SIG-M5 (cell line): ENCODE measurements around the gene RALGAPA2.
A peak's percentile ranks its signal among the peaks of the same experiment; 100 is the strongest.

Source experiments
- DNase-seq: peaks from one replicate; lab custom pipeline; 2025; lab: John Stamatoyannopoulos, UW

Gene RALGAPA2

DNA sequence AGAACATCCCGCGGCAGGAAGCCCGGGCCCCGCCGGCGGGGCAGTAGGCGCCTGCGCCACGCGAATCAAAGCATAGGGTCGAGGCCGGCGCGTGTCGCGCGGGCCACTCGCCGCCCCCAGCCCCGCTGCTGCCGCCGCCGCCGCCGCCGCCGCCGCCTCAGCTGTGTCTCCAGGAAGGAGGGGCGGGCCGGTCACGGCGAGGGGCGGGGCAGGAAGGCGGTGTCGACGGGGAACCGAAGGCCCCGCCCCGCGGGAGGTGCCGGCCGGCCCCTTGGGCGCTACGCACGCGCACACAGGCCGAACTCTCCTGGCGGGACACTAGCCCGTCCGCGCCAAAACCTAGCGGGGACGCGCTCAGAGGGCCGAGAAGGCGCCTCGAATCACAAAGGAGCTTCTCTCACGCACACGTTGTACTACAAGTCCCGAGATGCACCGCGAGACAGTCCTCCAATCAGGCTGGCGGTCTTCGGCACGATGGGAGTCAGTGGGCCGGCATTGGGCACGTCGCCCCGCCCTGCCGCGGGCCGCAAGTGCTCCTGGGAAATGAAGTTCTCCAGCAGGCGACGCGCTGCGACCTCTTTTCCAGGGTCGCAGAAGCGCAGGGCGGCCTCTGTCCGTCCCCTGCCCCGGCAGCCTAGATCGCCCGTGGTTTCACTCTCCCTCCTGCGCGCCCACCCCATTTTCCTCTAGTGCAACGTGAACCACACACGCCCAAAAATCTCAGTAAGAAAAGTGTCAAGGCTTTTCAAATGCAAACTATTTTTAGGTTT, at the start of gene RALGAPA2:
Gene RALGAPA2 (minus strand): TSS at position 171 of the 770 bp plus-strand sequence. CDS start 164 bp downstream, at position 7.
- DNase-seq = peak; percentile 90

DNA sequence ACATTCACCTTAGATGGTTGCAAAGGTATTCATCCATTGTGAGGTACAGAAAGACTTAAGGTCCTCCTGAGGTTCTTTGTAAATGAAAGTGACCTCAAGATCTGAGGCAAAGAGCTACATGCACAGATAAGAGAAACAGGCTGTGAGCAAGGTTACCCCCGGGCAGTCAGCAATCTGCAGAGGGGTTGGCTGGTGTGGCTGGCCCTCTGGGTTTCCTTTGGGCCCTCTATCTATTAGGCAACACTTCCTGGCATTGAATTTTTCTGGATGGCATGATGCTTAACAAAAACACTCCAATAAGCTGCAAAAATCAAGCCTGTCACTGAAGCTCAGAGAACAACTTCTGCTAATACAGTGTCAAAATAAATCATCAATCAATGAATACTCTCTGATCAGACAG, 48.9 kb upstream of the RALGAPA2 start:
- no peak for DNase-seq

DNA sequence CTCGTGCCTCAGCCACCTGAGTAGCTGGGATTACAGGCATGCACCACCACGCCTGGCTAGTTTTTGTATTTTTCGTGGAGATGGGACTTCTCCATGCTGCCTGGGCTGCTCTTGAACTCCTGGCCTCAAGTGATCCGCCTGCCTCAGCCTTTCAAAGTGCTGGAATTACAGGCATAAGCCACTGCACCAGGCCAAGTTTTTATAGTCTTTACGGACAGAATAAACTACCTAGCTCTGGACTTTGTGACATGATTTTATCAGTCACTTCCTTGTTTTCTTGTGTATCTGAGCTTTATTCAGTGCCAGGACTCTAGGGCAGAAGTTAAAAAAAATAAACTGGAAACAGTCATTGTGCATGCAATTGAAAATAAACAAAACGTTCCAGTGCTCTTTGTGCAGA, 46.7 kb upstream of the RALGAPA2 start:
- no peak for DNase-seq

DNA sequence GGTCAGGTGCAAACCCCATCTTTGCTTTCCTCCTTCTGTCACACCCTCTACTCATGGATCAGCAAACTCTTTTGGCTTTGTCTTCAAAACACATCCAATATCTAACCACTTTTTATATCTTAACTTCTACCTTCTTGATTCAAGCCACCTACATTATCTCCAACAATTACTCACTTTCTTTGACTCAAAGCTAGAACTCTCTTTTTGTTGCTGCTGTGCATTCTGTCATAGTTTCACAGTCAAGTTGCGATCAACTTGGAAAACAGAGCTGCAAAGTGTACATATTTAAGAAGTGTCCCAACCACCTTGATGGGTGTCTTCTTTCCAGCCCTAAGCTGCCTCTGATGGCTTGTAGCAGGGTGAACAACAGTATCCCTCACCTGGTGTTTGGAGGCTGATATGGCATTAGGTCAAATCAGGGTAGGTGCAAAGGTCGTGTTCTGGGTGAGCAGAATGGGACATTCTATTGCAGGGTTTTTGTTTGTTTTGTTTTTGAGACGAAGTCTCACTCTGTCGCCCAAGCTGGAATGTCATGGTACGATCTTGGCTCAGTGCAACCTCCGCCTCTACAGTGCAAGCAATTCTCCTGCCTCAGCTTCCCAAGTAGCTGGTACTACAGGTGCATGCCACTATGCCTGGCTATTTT, 43.4 kb upstream of the RALGAPA2 start:
- no peak for DNase-seq

DNA sequence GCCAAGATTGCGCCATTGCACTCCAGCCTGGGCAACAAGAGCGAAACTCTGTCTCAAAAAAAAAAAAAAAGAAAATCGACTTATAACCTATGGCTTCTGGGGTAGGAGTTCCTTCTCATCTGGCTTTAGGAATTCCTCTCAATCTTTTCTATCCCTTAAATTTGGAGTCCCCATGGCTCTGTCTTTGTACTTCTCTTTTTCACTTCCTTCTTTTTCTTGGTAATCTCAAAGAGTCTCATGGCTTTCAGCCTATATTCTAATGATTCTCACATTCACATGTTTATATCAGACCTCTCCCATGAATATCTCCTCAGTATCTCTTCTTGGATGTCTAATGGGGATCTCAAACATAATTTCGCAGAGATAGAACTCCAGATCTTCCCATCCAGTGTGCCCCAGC, 42.8 kb upstream of the RALGAPA2 start:
- peak; percentile 20 for DNase-seq

DNA sequence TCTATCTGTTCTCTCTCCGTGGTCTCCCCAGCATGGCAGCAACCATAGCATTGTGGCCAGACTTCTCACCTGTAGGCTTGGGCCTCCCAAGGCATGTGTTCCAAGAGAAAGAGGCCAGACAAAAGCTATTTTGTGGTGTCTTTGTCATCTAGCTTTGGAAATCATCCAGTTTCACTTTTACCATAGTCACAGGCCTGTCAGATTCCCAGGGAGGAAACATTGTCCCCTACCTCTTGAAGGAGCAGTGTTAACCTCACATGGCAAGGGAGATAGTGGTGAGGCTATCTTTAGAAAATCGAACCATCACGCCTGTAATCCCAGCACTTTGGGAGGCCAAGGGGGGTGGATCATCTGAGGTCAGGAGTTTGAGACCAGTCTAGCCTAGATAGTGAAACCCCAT, 42.3 kb upstream of the RALGAPA2 start:
- DNase-seq = no peak

DNA sequence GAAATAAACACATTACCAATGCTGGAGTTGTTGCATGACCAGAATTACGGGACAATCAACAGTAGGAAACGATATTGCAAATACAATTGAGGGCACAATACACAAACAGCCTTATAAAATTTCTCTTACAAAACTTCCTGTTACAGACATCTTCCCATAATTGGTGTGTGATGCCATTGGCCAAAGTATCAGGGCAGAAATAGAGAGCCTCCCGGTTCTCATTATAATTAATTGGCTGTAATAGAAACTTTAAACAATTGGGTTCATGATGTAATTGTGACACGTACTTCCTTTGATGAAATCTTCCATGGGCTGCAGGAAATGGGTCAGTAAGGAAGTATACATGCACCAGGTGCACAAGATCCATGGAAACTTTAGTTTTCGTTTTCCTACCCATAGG, 40.3 kb upstream of the RALGAPA2 start:
- DNase-seq = no peak

DNA sequence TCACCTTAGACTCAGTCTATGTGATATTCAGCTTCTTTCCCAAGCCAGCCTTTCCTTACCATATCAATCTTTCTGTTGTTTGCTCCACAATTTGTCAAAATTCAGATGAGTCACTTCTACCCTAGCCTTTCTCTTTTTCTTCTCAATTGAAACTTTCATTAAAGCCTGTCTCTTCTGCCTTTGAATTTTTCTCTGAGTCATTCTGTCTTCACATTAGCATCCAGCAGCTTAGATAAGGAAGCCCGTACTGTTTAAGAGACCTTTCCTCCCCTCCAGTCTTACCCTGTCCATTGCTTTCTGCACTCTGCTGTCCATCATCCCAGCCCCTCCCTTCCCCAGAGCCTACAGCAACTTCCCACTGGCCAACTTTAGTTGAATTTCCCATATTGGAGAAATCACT, 34.9 kb upstream of the RALGAPA2 start:
- DNase-seq = no peak

DNA sequence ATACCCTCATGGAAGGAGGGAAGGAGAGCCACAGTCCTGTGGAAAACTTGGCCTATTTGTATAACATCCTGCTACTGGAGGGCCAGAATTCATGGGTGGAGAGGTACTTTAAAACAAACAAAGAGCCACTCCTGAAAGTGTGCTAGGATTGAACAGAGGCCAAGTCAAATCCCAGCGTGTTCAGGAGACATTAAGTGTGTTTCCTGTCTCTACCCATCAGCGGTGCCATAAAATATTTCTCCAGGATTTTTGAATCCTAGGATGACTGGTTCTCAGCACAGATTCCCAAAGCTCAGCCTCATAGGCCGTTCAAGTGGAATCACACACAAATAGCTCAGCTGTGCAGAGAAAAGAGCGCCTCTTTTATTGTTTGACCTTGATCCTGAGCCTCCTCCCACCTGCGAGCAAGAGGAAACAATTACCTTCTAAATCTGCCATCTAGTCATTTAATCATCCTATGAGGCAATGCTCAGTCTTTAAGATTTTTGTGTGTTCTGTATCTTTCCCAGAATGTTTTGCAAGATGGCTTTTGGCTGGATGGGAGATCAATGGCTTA, 31.8 kb upstream of the RALGAPA2 start:
- DNase-seq = no peak

DNA sequence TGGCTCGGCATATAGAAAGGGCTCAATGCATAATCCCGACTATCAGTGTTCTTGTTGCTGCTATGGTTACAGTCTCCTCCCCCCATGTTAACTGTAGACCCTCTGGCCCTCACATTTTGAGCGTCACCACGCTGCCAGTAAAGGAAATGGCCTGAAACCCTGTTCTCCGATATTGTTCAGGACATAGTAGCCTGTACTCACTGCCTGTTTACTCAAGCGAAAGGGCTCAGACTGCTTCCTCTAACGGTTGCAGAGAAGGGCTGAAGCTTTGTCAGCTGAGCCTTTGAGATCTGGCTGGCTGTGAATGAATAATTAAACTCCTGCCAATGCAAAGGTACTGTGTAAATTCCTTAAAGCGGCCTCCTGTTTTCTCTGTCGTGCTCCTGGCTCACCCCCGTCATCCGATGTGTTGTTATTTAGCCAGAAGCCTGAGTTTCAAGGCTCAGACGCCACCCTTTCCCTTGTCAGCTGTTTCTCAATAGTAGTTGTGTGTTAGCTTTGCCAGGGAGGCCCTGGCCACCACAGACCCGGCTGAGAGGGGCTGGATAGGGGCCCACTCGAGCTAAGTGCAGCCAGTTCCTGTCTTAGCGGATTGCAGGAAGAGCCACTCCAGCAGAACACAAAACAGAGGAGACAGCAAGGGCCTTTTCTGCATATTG, 31.2 kb upstream of the RALGAPA2 start:
- peak; percentile 62 for DNase-seq

DNA sequence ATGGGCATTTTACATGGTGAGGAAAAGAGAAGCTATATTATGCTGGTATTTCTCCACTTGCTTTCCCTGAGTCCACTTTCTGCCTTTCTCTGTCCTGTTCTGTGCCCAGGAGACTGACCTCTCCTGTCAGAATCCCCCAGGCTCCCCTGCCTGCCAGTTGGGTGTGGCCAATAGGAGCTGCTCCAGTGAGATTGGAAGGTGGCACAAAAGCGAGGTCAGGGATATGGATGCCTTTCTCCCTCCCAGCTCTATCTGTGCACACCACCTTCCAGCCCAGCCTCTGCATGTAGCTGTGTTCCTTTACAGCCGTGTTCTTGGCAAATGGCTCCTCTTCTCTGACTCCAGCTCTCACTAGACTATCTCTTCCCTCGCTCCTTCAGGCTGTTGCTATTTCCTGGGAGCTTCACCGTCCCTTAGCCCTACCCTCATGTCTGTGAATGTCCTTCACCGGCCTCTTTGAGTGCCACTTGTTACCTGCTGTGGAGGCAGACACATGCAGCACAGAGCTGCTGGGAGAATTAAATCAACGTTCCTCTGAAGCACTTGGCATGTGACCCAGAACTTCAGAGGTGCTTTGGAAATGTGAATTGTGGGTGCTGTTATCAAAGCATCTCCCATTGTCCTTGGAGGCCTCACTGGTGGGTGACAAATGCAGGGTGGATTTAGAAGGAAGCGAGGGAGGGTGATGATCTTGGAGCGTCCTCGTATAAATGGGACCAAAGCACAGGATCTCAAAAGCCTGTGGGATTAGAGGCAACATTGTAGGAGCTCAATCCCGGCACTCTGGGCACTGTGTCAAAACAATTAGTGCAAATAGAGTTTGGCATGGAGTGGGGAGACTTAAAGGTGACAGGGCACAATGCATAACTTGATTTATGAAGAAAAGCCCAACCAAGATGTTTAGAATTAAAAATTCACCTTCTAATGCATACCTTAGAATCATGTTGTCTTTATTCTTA, 28.9 kb upstream of the RALGAPA2 start:
- no peak for DNase-seq

DNA sequence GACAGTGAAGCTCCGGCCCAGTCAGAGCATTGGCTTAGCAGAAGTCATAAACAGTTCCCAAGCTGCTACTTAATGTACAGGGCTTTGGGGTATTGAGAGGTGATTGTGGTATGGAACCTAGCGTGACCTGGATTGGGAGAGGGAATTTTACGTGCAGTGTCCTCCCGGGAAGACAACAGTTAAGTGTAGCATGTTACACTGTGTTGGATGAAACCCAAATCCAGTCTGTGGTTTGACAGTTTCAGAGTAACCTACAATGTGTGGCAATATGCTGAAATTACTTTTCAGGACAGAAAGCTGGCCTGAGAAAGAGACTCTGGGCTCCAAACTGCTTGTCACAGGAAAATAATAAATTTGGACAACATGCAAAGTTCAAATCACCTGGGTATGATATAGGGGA, 28.1 kb upstream of the RALGAPA2 start:
- no peak for DNase-seq

DNA sequence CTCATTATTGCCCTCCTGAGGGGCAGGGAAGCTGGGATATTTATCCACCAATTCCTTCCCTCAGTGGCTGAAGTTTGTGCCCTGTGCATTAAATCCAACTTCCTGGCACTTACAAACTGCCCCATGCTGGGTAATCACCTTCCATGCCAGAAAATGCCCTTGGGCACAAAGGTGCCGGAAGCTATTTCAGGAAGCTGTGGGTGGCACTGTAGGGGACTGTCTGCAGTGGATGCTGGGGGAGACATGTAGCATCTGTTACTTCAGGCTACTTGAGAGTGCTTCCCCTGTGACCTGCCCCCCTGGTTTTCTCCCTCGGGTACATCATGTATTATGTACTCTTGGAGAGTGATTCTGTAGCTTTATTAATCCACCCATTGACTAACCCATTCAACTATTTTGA, 24.7 kb upstream of the RALGAPA2 start:
- DNase-seq = no peak

DNA sequence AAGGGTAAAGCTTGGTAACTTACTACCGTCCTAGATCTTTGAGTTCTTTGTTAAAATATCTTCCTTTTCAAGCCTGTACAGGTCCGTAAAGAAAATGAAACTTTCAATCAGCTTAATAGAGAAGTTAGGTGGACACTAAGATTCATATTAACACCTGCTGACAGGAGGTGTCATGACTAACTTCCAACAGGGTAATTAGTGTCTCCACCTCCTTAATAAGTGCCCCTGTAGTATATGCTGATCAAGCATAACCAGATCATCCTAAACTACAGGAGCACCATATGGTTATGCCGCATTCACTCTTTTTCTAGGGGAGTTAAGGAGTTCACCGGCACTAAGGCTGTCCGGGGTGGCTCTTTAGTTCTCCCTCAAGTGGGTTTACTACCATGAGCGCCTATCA, 23.9 kb upstream of the RALGAPA2 start:
- no peak for DNase-seq

DNA sequence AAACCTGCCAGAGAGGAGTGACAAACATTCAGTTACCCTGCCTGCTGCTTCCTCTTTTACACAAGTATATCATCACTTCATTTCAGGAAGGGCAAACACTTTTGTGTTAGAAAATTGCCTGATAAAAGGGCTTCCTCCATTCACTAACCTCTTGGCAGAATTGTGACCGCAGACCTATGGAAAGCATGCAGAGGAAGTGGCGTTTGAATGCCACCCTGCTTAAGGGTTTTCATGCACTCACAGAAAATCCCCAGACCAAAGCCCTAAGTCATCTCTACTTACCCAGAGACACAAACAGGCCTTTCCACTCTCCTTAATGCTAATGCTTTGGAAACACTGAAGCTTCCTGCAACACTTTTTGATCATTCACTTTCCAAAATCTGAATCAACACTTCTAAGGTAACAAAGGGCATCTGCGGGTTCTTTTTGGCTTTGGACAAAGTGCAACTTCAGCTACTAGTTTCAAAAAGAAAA, 22.1 kb upstream of the RALGAPA2 start:
- peak; percentile 84 for DNase-seq

DNA sequence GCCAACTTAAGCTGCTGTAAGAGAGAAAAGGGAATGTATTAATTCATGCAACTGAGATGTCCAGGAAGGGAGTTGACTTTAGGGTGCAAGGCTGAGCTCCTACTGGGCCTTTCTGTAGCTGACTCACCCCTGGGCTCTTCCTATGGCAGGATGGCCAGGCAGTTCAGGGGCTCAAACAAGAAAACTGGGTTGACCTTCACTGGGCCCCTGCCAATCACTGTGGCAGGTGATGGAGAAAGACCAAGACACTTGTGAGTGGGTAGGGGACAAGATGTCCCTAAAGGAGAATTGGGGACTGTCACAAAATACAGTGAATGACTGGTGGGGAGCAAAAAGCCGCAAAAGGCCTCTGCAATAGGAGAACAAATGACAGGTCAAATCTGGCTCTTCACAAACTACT, 21.5 kb upstream of the RALGAPA2 start:
- DNase-seq = no peak

DNA sequence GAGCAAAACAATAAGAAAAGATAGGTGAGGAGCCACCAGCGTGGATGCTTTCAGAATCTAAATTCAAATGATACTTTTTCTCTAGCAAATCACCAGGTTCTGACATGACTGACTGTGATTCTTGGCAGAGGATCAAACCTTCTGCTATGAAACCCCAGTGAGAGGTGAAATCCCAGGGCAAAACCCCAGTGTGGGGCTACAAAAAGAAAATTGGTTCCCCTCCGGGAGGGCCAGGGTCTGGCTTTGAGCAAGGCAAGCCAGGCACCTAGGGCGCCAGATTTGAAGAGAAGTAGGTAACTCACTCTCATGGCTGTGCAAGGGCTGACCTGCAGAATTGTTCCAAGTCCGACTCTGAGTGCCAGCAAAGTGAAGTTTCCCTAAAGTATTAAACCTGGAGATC, 20.2 kb upstream of the RALGAPA2 start:
- DNase-seq = no peak

DNA sequence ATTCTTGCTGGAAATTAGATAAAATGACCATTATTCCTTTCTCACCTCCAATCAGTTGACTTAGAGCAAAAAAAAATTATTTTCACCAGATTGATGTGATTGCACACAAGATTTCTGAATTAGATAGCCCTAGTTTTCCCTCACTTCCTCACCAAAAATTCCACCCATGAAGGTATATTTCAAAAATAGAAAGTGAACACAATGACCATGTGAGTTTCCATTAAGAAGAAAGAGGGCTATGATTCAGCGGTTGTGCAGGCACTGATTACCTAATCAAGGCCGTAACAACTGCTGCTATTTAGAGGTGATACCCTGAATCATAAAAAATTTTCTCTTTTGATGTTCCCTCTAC, 19.5 kb upstream of the RALGAPA2 start:
- peak; percentile 37 for DNase-seq

DNA sequence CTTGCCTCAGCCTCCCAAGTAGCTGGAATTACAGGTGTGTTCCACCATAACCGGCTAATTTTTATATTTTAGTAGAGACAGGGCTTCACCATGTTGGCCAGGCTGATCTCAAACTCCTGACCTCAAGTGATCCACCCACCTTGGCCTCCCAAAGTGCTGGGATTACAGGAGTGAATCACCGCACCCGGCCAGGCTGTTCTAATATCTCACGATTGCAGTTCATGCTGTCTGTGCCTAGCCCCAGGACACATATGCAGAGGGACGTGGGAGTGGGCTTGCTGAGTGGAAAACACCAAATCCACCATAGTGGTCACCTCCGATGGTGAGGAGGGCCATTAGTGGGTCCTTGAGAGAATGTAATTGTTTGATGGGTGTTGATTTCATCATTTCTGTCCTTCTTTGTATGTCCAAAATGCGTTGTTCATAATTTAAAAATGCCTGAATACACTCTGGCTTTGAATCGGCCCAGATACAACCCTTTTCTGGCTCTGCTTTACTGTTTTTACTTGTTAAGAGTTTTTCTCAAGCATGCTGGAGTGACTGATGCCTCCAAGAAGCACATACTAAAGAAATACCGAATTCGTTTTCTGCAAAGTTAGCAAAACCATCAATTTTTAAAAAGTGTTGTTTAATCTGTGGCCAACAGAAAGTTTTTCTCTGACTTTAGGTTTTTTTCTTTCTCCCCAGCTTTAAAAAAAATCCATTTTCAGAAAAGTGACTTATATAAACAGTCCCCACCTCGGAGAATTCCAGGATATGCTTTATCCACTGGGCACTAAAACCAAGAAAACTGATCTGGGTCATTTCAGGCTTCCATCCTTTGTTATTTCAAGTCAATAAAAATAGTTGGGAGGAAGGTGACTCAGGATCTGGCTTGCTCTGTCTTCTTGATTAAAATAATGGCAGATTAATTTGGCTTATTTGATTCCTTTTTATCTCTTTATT, 18.8 kb upstream of the RALGAPA2 start:
- DNase-seq = no peak

DNA sequence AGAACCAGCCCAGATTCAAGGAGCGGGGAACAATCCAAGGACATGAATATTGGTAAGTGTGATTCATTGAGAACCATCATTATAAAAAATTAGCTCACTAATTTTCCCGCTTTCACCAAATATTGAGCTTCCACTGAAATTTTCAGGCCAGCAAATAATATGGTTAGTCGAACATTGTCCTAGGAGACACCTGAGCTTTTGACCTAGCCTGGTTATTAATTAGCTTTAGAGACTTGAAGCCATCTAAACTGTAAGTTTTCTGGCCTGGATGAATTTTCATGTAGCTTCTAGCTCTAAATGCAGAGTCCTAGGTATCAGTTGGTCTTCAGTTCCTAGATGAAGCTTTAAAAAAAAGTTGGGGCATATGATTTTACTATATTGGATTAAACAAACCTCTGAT, 17.1 kb upstream of the RALGAPA2 start:
- no peak for DNase-seq

DNA sequence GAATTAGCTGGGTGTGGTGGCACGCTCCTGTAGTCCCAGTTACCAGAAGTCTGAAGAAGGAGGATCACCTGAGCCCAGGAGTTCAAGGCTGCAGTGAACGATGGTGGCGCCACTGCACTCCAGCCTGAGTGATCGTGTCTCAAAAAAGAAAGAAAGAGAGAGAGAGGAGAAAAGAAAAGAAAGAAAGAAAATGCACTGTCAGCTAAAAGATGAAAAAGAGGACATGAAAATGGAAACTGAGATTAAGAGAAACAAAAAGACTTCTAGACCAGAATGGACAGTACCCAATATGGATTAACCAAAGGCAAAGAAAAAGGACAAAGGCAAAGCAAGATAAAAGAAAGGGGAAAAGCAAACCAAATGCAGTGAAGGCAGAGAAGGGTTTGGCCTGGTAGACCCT, 9.0 kb upstream of the RALGAPA2 start:
- no peak for DNase-seq
